H1 (cell line): ENCODE measurements around the gene DNER. TPM values are rescaled to one million over a fixed set of nuclear protein-coding genes. Genes with fewer than 3 reads are reported as not detected.
A peak's percentile ranks its signal among the peaks of the same experiment; 100 is the strongest.

ENCODE experiments used
- CTCF ChIA-PET: fragments of 300-600 bp; sonication (Branson Sonifier 250); formaldehyde crosslinking; loops from one replicate; lab custom pipeline; 2021; ENCODE audit not compliant: partially characterized antibody; lab: Charles Lee
- POLR2A ChIA-PET: fragments of 300-600 bp; sonication (Branson Sonifier 250); formaldehyde crosslinking; loops from one replicate; lab custom pipeline; 2021; ENCODE audit warnings: inconsistent platforms; ENCODE audit not compliant: partially characterized antibody; lab: Charles Lee
- DNase-seq, 2 experiments: peaks; one replicate each; pipeline versions ENCODE4 v3.0.0 to v3.0.0-alpha.2; 2010 to 2022; ENCODE audit warnings: low spot score in 2 of 2, low read depth in 1 of 2, mixed read lengths in 1 of 2
- FAIRE-seq: peaks from 2 replicates; lab custom pipeline; 2011; peaks lifted over from hg19 to GRCh38; lab: Jason Lieb, UNC
- H2AFZ ChIP-seq: 2 replicates; pipeline ENCODE4 v1.8.1; 2012; ENCODE audit warnings: low read length, inconsistent platforms
- H2AK5ac ChIP-seq: 2 replicates; pipeline ENCODE4 v1.6.1; 2013; ENCODE audit warnings: low read depth, low read length
- H2BK120ac ChIP-seq: replicated peaks from 2 replicates; pipeline ENCODE3; 2013; ENCODE audit warnings: low read depth, low read length, inconsistent platforms
- H2BK12ac ChIP-seq: 2 replicates; pipeline ENCODE4 v1.6.1; 2013; ENCODE audit warnings: low read depth, low read length
- H2BK15ac ChIP-seq: 2 replicates; pipeline ENCODE4 v1.6.1; 2013; ENCODE audit warnings: low read length
- H2BK20ac ChIP-seq: 2 replicates; pipeline ENCODE4 v1.6.1; 2013; ENCODE audit warnings: low read length
- H2BK5ac ChIP-seq: 2 replicates; pipeline ENCODE4 v1.6.1; 2013; ENCODE audit warnings: low read depth, low read length
- H3K14ac ChIP-seq: 2 replicates; pipeline ENCODE4 v1.6.1; 2013; ENCODE audit warnings: inconsistent platforms; ENCODE audit not compliant: insufficient read length
- H3K18ac ChIP-seq: 2 replicates; pipeline ENCODE4 v1.6.1; 2013; ENCODE audit warnings: low read length; ENCODE audit errors: extremely low read depth
- H3K23ac ChIP-seq: 2 replicates; pipeline ENCODE4 v1.6.1; 2013; ENCODE audit warnings: inconsistent platforms; ENCODE audit not compliant: insufficient read length
- H3K23me2 ChIP-seq: 2 replicates; pipeline ENCODE4 v1.6.1; 2013; ENCODE audit warnings: low read depth, low read length
- H3K27ac ChIP-seq: 2 replicates; pipeline ENCODE4 v1.6.1; 2011; ENCODE audit warnings: low read depth, low read length, inconsistent platforms
- H3K27me3 ChIP-seq, 4 experiments: replicated peaks in 1 of 4; 1 replicate in 1 of 4; 2 replicates in 3 of 4; pipeline versions ENCODE4 v1.6.1 to v1.8.1; 2011 to 2013; ENCODE audit warnings: low read length in 3 of 4, mild to moderate bottlenecking in 3 of 4, inconsistent platforms in 2 of 4, mixed read lengths in 2 of 4, moderate library complexity in 1 of 4; ENCODE audit not compliant: control insufficient read depth in 3 of 4, insufficient read depth in 3 of 4; ENCODE audit errors: extremely low read depth in 1 of 4
- H3K36me3 ChIP-seq, 4 experiments: 2 replicates each; pipeline versions ENCODE4 v1.6.1 to v1.8.1; 2011 to 2013; ENCODE audit warnings: mild to moderate bottlenecking in 4 of 4, low read length in 3 of 4, moderate library complexity in 2 of 4, control low read depth in 1 of 4, inconsistent platforms in 1 of 4; ENCODE audit not compliant: insufficient read depth in 4 of 4, control insufficient read depth in 2 of 4
- H3K4ac ChIP-seq: replicated peaks from 2 replicates; pipeline ENCODE3; 2013; ENCODE audit warnings: low read length, low read depth, mixed read lengths, inconsistent platforms; ENCODE audit not compliant: insufficient read length
- H3K4me1 ChIP-seq, 4 experiments: replicated peaks in 1 of 4; 1 replicate in 1 of 4; 2 replicates in 3 of 4; pipeline versions ENCODE4 v1.6.1 to v1.8.1; 2011 to 2013; ENCODE audit warnings: low read length in 3 of 4, inconsistent platforms in 2 of 4, mixed read lengths in 1 of 4; ENCODE audit not compliant: insufficient read depth in 4 of 4, control insufficient read depth in 3 of 4
- H3K4me2 ChIP-seq, 2 experiments: 2 replicates each; pipeline versions ENCODE4 v1.6.1 to v1.8.1; 2011 to 2013; ENCODE audit warnings: low read depth in 2 of 2, low read length in 2 of 2, control low read depth in 1 of 2, inconsistent platforms in 1 of 2, mild to moderate bottlenecking in 1 of 2; ENCODE audit not compliant: insufficient read depth in 1 of 2
- H3K4me3 ChIP-seq, 4 experiments: fragments of 200-600, 300-600 bp in 1 of 4; sonication (generic), shearing (Covaris generic), sonication (Bioruptor Twin) in 1 of 4; 2 replicates each; pipeline versions ENCODE4 v1.5.1 to v1.8.1; 2011 to 2016; ENCODE audit warnings: low read length in 4 of 4, low read depth in 3 of 4, control low read depth in 2 of 4, inconsistent platforms in 2 of 4, mild to moderate bottlenecking in 2 of 4, mixed read lengths in 1 of 4, moderate library complexity in 1 of 4; ENCODE audit not compliant: insufficient read depth in 2 of 4; ENCODE audit errors: extremely low read depth in 1 of 4
- H3K56ac ChIP-seq: replicated peaks from 2 replicates; pipeline ENCODE3; 2013; ENCODE audit warnings: low read depth, mild to moderate bottlenecking, mixed read lengths, low read length, inconsistent platforms; ENCODE audit not compliant: insufficient read length
- H3K79me1 ChIP-seq: 2 replicates; pipeline ENCODE4 v1.6.1; 2013; ENCODE audit warnings: low read depth, low read length, control low read depth
- H3K79me2 ChIP-seq, 2 experiments: 2 replicates each; pipeline versions ENCODE4 v1.6.1 to v1.8.1; 2012 to 2013; ENCODE audit warnings: low read length in 2 of 2, mild to moderate bottlenecking in 2 of 2, inconsistent platforms in 1 of 2; ENCODE audit not compliant: insufficient read depth in 2 of 2, control insufficient read depth in 1 of 2
- H3K9ac ChIP-seq, 4 experiments: replicated peaks in 1 of 4; 1 replicate in 1 of 4; 2 replicates in 3 of 4; pipeline versions ENCODE4 v1.6.1 to v1.8.1; 2011 to 2013; ENCODE audit warnings: low read depth in 3 of 4, low read length in 3 of 4, control low read depth in 2 of 4, mild to moderate bottlenecking in 2 of 4, moderate library complexity in 2 of 4, inconsistent platforms in 1 of 4; ENCODE audit errors: extremely low read depth in 1 of 4
- H3K9me3 ChIP-seq, 2 experiments: 2 replicates each; pipeline versions ENCODE4 v1.6.1 to v1.8.1; 2012 to 2013; ENCODE audit warnings: mild to moderate bottlenecking in 2 of 2, moderate library complexity in 2 of 2, control low read depth in 1 of 2, inconsistent platforms in 1 of 2, low read depth in 1 of 2, low read length in 1 of 2, mixed read lengths in 1 of 2; ENCODE audit not compliant: insufficient read depth in 2 of 2
- H4K20me1 ChIP-seq, 2 experiments: replicated peaks in 1 of 2; 2 replicates each; pipeline versions ENCODE3 to v1.8.1; 2011 to 2013; ENCODE audit warnings: inconsistent platforms in 2 of 2, low read length in 2 of 2, mild to moderate bottlenecking in 1 of 2; ENCODE audit not compliant: insufficient read depth in 2 of 2, control insufficient read depth in 1 of 2
- H4K5ac ChIP-seq: 2 replicates; pipeline ENCODE4 v1.6.1; 2013; ENCODE audit warnings: low read length, low read depth, mixed read lengths, inconsistent platforms; ENCODE audit not compliant: insufficient read length
- H4K8ac ChIP-seq: 2 replicates; pipeline ENCODE4 v1.8.0; 2013; ENCODE audit warnings: mild to moderate bottlenecking, moderate library complexity, low read length, inconsistent platforms; ENCODE audit not compliant: insufficient read depth; ENCODE audit errors: extremely low read depth
- H4K91ac ChIP-seq: replicated peaks from 2 replicates; pipeline ENCODE3; 2013; ENCODE audit warnings: low read length, mixed read lengths, inconsistent platforms; ENCODE audit not compliant: insufficient read length
- BACH1 ChIP-seq: IDR thresholded peaks from 2 replicates; pipeline ENCODE4 v1.6.1; 2012; ENCODE audit warnings: low read length, improper control_type of control experiment
- BRCA1 ChIP-seq: IDR thresholded peaks from 2 replicates; pipeline ENCODE4 v1.6.1; 2012; ENCODE audit warnings: low read depth, low read length, improper control_type of control experiment
- GABPA ChIP-seq: IDR thresholded peaks from 2 replicates; pipeline ENCODE4 v1.6.1; 2011; ENCODE audit warnings: mild to moderate bottlenecking, low read length, moderate library complexity, borderline replicate concordance; ENCODE audit not compliant: insufficient read depth
- HDAC2 ChIP-seq, 2 experiments: fragments of 300-600 bp in 1 of 2; sonication (generic) in 1 of 2; IDR thresholded peaks; 2 replicates each; pipeline ENCODE4 v1.6.1; 2011 to 2012; ENCODE audit warnings: low read depth in 2 of 2, low read length in 2 of 2, mild to moderate bottlenecking in 2 of 2, moderate library complexity in 2 of 2, borderline replicate concordance in 1 of 2, inconsistent platforms in 1 of 2
- HDAC6 ChIP-seq: IDR thresholded peaks from one replicate; pipeline ENCODE4 v1.7.1; 2012; ENCODE audit warnings: low read depth, mild to moderate bottlenecking, inconsistent platforms, low read length, moderate library complexity
- KDM4A ChIP-seq: IDR thresholded peaks from one replicate; pipeline ENCODE4 v1.7.1; 2012; ENCODE audit warnings: low read depth, mild to moderate bottlenecking, moderate library complexity, low read length, inconsistent platforms; ENCODE audit not compliant: severe bottlenecking
- POLR2AphosphoS5 ChIP-seq: IDR thresholded peaks from 2 replicates; pipeline ENCODE4 v1.6.1; 2011; ENCODE audit warnings: low read depth, low read length
- SIN3A ChIP-seq, 2 experiments: IDR thresholded peaks in 1 of 2; conservative IDR thresholded peaks in 1 of 2; 2 replicates each; pipeline ENCODE4 v1.6.1; 2011 to 2012; ENCODE audit warnings: low read length in 2 of 2, improper control_type of control experiment in 1 of 2, low read depth in 1 of 2, mild to moderate bottlenecking in 1 of 2
- SRF ChIP-seq: IDR thresholded peaks from 2 replicates; pipeline ENCODE4 v1.6.1; 2011; ENCODE audit warnings: mild to moderate bottlenecking, low read depth, low read length, moderate library complexity
- TAF1 ChIP-seq: IDR thresholded peaks from 2 replicates; pipeline ENCODE4 v1.6.1; 2011; ENCODE audit warnings: mild to moderate bottlenecking, low read depth, low read length
- WGBS, 2 experiments: shearing (Covaris generic) in 1 of 2; methylation state at CpG; one replicate each; pipeline versions ENCODE4 v1.1.6 to v1.1.7; 2013 to 2015; ENCODE audit warnings: low lambda C conversion rate in 2 of 2, mixed read lengths in 2 of 2, inconsistent platforms in 1 of 2, low coverage in 1 of 2, missing lambda C conversion rate in 1 of 2; ENCODE audit not compliant: insufficient replicate concordance in 2 of 2, insufficient coverage in 1 of 2, insufficient read length in 1 of 2; ENCODE audit errors: extremely low coverage in 1 of 2, missing lambda C conversion rate in 1 of 2; 5-methylcytosine and 5-hydroxymethylcytosine counted together
- polyA plus RNA-seq, 7 experiments: library from polyadenylated mRNA; depleted of rRNA in 3 of 7; stranded (reverse) in 5 of 7; unstranded in 2 of 7; fragments of >200 nt in 5 of 7; fragments of 200-250 nt in 2 of 7; gene quantifications; 1 replicate in 5 of 7; 2 replicates in 1 of 7; 4 replicates in 1 of 7; pipeline versions ENCODE4 v1.2.1 to v1.2.3, GENCODE V29; 2011 to 2013; ENCODE audit warnings: missing spikeins in 2 of 7, mixed read lengths in 2 of 7
- total RNA-seq: library from RNA; stranded (reverse); fragmentation: NEBNext Ultra II Directional; extraction: Animal tissue kit (Norgen Biotek cat#: 25700); gene quantifications from 2 replicates; pipeline ENCODE4 v1.2.1, GENCODE V29; 2021
- TF ChIP-seq, protein P1 (sequence below), 3 experiments: IDR thresholded peaks; 1 replicate in 2 of 3; 2 replicates in 1 of 3; pipeline versions ENCODE4 v1.5.1 to v1.6.1; 2011; ENCODE audit warnings: low read length in 3 of 3, mild to moderate bottlenecking in 3 of 3, inconsistent platforms in 2 of 3, low read depth in 1 of 3, moderate library complexity in 1 of 3; ENCODE audit not compliant: insufficient read depth in 1 of 3; ENCODE audit errors: control extremely low read depth in 1 of 3

DNER gene
- total and polyA plus RNA-seq, 2 of the 8 experiments (the other 6 are each of a cell fraction or from before 2014, with no cell fraction given) = 6.8 to 16.3 TPM

- Histone ChIP-seq H3K4me1 (peaks cover 0 to 8% (median 2%) of the 10 kb centered on the region in 4 experiments; a peak in 5 of 7 replicates), H3K4me3 (no peak overlapping the region), H3K4me2 (no peak overlapping the region), H3K23me2 (peaks cover 15% of the 10 kb centered on the region), H2AK5ac (no peak overlapping the region), H3K14ac (no peak overlapping the region), H3K23ac (no peak overlapping the region), H3K4ac (no peak overlapping the region), H3K27me3 (peaks cover 1 to 16% (median 13%) of the 10 kb centered on the region in 4 experiments), H3K9me3 (no peaks in the 10 kb centered on the region), H4K8ac (no peak overlapping the region), H2BK5ac (no peak overlapping the region), H3K9ac (peak overlapping the region in 1 of 4 experiments; percentile 37; a peak in 1 of 7 replicates), H4K5ac (no peak overlapping the region), H3K79me1 (no peaks in the 10 kb centered on the region), H3K56ac (no peak overlapping the region), H3K36me3 (no peaks in the 10 kb centered on the region), H2BK12ac (no peak overlapping the region), H3K79me2 (no peaks in the 10 kb centered on the region), H4K91ac (no peak overlapping the region), H4K20me1 (peaks cover 0 to 2% of the 10 kb centered on the region in 2 experiments), H3K18ac (no peak overlapping the region), H2AFZ (no peak overlapping the region), H2BK20ac (no peak overlapping the region), H2BK15ac (no peak overlapping the region), H3K27ac (no peak overlapping the region), H2BK120ac (no peak overlapping the region)
- WGBS, 2 experiments = 85% methylated on average over 3 of the region's 3 CpGs; no CpG with 5 or more reads in 1 of the 2 experiments
- ChIA-PET CTCF (interaction anchor here (0.6 to 2.1 kb wide), 18 partner anchors 8 to 1022 kb away, joined by 3 to 7 read pairs (median 3); no protein-coding TSS in a partner anchor), POLR2A (no interaction called here)
- DNase-seq (no peak), FAIRE-seq (no peak)
- TF ChIP-seq HDAC6 (no peak), KDM4A (no peak), SRF (no peak), SIN3A (conservative IDR thresholded peaks at IDR 0.05 in 1 of 2, IDR thresholded peaks at IDR 0.05 in 1 of 2; ENCODE audit: low read depth in 1 of 2, low read length in 2 of 2) (no peak), BRCA1 (no peak), HDAC2 (IDR thresholded peaks at IDR 0.05; ENCODE audit: borderline replicate concordance in 1 of 2, low read depth in 2 of 2, low read length in 2 of 2) (no peak), BACH1 (no peak), GABPA (no peak), POLR2AphosphoS5 (no peak), TAF1 (no peak)
- TF ChIP-seq, protein P1, sequence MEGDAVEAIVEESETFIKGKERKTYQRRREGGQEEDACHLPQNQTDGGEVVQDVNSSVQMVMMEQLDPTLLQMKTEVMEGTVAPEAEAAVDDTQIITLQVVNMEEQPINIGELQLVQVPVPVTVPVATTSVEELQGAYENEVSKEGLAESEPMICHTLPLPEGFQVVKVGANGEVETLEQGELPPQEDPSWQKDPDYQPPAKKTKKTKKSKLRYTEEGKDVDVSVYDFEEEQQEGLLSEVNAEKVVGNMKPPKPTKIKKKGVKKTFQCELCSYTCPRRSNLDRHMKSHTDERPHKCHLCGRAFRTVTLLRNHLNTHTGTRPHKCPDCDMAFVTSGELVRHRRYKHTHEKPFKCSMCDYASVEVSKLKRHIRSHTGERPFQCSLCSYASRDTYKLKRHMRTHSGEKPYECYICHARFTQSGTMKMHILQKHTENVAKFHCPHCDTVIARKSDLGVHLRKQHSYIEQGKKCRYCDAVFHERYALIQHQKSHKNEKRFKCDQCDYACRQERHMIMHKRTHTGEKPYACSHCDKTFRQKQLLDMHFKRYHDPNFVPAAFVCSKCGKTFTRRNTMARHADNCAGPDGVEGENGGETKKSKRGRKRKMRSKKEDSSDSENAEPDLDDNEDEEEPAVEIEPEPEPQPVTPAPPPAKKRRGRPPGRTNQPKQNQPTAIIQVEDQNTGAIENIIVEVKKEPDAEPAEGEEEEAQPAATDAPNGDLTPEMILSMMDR (IDR thresholded peaks at IDR 0.05; ENCODE audit: control extremely low read depth in 1 of 3, insufficient read depth in 1 of 3, low read depth in 1 of 3, low read length in 3 of 3) = no peak; a peak in 1 of 4 replicates
These were observed 2.2 kb downstream of the DNER start for GRCh38 chr2:229712136-229712535.
